ENCODE data around the gene UQCC5.

The UQCC5 gene

GRCh38 chr3:52572221-52572620, 35.8 kb downstream of the UQCC5 start:
- DNase-seq: no peak

GRCh38 chr3:52574056-52574965, 37.9 kb downstream of the UQCC5 start:
- no peak for DNase-seq

Data from fibroblast of skin of back (primary cell).